HG03196 (cell line): Measurements from ENCODE around the gene CCDC126.
"Not testable (repeated sequence)": the region's sequence is repeated elsewhere in the genome, so short reads cannot be mapped to it uniquely, and the experiment has no call there.

ENCODE experiments used
- ATAC-seq: cut with Tn5 transposase; IDR thresholded peaks from one replicate; pipeline ENCODE4 v1.9.1; 2021; ENCODE audit not compliant: unreplicated experiment

CCDC126 gene

GRCh38 chr7:23597094-23598091 lies at the start of gene CCDC126:
CCDC126 (plus strand) TSS chr7:23597382; CDS start chr7:23611316, 13,934 bp downstream.
- ATAC-seq: peak; percentile 84

- no peak for ATAC-seq
These were observed 49.5 kb upstream of the CCDC126 start for GRCh38 chr7:23547662-23548061.

- ATAC-seq: no peak
These were observed 38.9 kb upstream of the CCDC126 start for GRCh38 chr7:23558303-23558702.

DNA sequence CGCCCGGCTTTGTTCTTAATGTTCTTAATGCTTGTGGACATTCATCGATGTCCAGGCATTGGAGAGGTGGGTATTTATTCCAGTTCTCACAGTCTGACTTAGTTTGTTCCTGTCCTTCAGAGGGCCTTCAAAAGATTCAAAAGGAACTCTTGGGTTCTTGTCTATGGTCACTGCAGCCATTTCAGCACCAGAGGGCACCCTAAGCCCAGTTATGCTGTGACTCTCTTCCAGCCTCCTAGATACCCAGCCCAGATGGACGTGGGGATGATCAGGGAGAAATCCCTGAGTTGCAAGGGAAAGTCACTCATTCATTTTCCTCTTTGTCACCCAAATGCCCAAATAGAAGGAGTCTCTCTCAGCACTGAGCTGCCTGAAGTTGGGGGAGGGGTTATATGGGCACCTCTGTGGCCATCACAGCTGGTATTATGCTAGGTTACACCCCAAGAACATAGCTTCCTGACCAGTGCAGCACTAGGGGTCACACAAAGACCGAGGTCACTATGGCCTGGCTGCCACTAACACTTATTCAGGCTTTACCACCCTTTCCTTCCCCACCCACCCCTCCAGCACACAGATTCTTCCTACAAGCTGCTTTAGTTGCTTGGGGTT lies 26.5 kb upstream of the CCDC126 start:
- peak; percentile 86 for ATAC-seq

DNA sequence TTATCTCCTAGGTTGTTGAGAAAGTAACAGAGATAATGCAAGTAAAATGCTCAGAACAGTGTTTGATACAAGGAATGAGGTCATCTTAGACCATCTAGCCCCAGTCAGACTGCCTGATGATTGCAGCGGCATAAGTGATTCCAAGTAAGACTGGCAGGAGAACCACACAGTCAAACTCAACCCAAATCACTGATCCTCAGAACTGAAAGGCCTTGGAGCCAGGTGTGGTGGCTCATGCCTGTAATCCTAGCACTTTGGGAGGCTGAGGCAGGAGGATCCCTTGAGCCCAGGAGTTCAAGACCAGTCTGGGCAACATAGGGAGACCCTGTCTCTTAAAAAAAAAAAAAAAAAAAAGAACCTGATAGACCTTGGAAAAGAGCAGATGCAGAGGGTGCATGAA lies 15.2 kb upstream of the CCDC126 start:
- ATAC-seq: not testable (repeated sequence)

DNA sequence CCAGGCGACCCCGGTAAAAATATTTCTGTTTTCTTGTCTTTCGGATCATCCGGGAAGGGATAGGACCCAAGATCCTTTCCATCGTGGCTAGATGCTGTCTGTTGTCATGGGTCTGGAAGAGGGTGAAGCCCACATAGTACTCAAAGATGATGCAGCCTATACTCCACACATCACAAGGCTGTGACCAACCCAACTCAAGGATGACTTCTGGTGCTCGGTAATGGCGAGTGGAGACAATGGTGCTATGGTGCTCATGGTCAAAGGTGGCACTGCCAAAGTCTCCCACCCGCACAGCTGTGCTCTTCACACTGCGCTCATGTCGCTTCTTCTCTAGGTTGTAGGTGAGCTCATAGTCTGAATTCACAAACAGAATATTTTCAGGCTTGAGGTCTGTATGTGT lies 11.9 kb upstream of the CCDC126 start:
- ATAC-seq: not testable (repeated sequence)

- no peak for ATAC-seq
These were observed 11.0 kb upstream of the CCDC126 start for GRCh38 chr7:23586159-23586558.

DNA sequence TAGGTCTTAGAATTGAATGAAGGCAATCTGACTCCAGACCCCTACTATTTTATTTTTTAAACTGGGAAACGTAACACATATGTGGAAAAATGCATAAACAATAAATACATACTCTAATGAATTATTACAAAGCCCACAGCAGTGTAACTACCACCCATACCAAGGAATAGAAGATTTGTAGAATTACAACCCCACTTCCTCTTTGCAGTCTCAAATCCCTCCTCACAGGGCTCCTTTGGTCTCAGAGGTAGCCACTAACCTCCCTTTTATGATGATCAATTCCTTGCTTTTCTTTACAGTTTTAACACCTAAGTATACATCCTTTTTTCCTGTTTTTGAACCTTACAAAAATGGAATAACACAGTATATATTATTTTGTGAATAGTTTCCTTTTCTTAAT lies 6.7 kb upstream of the CCDC126 start:
- ATAC-seq: no peak

GRCh38 chr7:23593706-23594105 lies 3.5 kb upstream of the CCDC126 start:
- no peak for ATAC-seq

GRCh38 chr7:23594879-23595604 lies 2.1 kb upstream of the CCDC126 start:
- ATAC-seq: peak; percentile 53

- ATAC-seq: no peak
These were observed 1.1 kb downstream of the CCDC126 start for GRCh38 chr7:23598296-23598695.

DNA sequence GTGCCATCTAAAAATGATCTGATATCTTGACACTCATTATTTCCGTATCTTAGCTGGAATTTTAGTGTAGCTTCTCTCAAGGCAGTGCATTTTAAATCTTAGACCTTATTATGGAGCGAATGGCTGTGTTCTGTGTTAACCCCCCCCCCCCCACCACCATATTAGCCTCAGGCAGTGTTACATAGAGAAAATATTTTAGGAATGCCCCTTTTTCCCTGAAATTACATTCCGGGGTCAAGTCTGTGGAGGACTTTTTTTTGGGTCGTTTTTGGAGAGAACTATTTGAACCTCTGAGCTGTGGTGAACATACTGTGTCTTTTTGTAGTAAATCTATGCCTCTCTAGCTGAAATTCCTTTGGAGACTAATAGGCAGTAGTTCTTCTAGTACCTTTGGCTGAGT lies 3.1 kb downstream of the CCDC126 start:
- ATAC-seq: no peak

GRCh38 chr7:23603632-23604295 lies 6.6 kb downstream of the CCDC126 start:
- no peak for ATAC-seq

- no peak for ATAC-seq
These were observed 7.1 kb downstream of the CCDC126 start for GRCh38 chr7:23604296-23604640.

GRCh38 chr7:23607130-23607529 lies 9.9 kb downstream of the CCDC126 start:
- no peak for ATAC-seq

DNA sequence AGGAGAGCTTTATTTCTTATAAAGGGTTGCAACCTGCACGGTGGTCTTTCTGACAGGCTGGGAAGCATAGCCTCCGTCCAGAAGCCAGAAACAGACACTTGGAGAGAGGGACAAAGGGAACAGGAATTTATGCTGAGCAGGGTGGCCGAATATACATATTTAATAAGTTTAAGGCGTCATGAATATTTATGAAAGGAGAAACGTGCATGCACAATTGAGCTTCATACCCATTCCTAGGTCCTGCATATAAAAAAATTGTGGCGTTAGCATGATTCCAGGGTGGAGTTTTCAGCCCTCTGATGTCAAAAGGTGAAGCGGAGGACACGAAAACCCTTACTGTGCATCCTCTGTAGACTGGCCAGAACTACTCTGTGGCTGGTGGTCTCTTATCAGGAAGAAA lies 10.7 kb downstream of the CCDC126 start:
- ATAC-seq: no peak

DNA sequence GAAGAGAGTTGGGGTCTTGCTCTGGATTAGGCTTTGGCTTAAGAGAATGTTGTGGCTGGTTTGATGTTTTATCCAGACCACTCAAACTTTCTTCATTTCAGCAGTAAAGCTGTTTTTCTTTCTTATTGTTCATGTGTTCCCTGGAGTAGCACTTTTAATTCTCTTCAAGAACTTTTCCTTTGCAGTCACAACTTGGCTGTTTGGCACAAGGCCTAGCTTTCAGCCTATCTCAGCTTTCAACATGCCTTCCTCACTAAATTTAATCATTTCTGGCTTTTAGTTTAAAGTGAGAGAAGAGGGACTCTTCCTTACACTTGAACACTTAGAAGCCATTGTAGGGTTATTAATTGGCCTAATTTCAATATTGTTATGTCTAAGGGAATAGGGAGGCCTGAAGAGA lies 18.1 kb downstream of the CCDC126 start:
- ATAC-seq: no peak

GRCh38 chr7:23616593-23616992 lies 19.4 kb downstream of the CCDC126 start:
- ATAC-seq: no peak

DNA sequence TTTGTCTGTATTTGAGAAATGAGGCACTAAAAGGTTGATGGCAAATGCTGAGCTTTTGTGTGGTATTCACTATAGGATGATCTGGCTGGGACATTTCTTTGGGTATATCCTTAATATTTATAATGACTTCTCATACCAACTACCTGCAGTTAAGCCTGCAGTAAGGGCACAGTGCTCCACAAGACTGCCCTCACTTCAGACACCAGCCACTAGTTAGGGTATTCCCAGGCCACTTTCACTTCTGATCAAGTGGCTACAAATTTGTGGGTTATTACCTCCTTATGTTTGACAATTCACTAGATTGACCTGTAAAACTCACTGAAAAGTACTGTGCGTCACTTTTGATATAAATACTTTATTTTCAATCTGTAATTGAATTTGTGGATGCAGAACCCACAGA lies 20.3 kb downstream of the CCDC126 start:
- ATAC-seq: no peak

DNA sequence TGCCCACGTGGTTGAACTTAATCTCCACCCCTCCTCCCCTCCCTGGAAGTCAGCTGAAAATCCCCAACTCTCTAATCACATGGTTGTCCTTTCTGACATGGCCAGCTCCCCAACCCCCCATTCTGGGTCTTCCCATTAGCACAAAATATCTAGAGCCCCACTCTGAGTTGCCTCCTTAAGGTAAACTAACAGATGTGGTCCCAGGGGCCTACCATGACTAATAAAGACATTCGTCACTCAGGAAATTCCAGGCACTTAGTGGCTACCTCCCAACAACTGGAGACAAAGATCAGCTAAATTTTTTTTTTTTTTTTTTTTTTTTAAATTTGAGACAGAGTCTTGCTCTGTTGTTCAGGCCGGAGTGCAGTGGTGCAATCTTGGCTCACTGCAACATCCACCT lies 21.1 kb downstream of the CCDC126 start:
- no peak for ATAC-seq

GRCh38 chr7:23619141-23619540 lies 22.0 kb downstream of the CCDC126 start:
- no peak for ATAC-seq
